Measurements from ENCODE around the gene FOXP4.
A peak's percentile ranks its signal among the peaks of the same experiment; 100 is the strongest.

Gene FOXP4, protein sequence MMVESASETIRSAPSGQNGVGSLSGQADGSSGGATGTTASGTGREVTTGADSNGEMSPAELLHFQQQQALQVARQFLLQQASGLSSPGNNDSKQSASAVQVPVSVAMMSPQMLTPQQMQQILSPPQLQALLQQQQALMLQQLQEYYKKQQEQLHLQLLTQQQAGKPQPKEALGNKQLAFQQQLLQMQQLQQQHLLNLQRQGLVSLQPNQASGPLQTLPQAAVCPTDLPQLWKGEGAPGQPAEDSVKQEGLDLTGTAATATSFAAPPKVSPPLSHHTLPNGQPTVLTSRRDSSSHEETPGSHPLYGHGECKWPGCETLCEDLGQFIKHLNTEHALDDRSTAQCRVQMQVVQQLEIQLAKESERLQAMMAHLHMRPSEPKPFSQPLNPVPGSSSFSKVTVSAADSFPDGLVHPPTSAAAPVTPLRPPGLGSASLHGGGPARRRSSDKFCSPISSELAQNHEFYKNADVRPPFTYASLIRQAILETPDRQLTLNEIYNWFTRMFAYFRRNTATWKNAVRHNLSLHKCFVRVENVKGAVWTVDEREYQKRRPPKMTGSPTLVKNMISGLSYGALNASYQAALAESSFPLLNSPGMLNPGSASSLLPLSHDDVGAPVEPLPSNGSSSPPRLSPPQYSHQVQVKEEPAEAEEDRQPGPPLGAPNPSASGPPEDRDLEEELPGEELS

DNA sequence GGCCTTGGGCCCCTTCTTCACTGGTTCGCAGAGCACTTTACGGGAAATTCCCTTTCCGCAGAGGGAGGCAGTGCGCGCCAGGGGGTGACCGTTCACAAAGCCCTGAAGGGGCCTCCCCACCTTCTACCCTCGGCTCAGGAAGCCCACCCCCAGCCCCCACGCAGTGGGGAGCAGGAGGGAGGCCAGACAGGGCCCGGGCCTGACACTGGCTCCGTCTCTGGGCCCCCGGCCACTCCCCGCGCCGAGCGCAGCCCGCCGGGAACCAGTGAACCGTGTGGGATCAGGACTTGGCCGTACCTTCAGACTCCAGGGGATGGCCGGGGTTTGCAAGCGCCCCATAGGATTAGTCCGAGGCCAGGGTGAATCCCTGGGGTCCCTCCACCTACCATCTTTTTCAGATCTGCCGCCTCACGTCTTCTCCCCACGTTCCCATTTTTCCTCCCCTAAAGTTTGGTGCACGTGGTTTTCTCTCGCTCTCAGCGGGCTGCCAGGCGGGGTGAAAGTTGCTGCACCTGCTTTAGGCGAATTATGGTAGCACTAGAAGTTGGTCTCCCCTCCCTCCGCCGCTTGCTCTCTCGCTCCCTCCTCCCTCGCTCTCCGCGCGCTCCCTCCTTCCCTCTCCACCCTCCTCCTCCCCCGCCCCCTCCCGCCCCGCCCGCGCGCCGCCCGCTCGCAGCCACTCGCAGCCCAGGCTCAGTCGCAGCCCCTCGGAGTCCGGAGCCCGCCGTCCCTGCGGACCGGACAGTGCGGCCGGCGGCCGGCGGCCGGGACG lies at the start of gene FOXP4:
FOXP4 (plus strand) TSS at position 679 of the 772 bp plus-strand sequence. CDS start 19,380 bp downstream, outside the sequence.
- DNase-seq = peak; percentile 93

DNA sequence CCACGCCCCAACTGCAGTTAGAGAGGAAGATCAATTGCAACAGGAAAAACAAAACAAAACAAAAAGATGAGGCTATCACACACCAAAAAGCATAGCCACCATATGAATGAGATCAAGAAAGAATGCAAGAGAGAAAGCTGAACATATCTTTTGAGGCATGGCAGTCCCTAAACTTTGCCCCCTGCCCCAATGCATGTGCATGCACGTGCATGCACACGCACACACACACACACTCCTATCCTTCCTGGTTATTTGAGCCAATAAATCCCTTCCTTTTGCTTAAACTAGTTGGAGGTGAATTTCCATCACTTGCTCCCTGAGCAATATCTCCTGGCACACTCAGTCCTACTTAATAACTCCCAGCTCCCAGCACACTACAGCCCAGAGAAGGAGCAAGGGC lies 48.6 kb upstream of the FOXP4 start:
- no peak for DNase-seq

GRCh38 chr6:41497994-41498393 lies 48.2 kb upstream of the FOXP4 start:
- DNase-seq = no peak

- DNase-seq = no peak
These were observed 47.1 kb upstream of the FOXP4 start for GRCh38 chr6:41498968-41499599.

DNA sequence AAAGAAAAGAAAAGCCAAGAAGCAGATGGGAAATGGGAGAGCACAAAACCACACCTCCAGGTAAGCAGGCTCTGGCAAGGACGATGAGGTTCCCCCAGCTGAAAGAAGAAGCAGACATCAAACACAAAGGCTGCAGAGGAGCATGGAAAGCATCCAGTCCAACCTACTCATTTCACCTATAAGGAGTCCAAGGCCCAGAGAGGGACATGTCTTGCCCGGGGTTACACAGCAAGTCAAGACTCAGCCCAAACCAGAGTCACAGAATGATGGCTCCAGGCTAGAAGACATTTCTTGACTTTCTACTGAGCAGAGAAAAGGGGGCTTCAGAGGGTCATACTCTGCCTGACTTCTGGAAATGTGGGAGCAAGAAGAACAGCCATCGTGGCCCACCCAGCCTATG lies 45.6 kb upstream of the FOXP4 start:
- DNase-seq = no peak

DNA sequence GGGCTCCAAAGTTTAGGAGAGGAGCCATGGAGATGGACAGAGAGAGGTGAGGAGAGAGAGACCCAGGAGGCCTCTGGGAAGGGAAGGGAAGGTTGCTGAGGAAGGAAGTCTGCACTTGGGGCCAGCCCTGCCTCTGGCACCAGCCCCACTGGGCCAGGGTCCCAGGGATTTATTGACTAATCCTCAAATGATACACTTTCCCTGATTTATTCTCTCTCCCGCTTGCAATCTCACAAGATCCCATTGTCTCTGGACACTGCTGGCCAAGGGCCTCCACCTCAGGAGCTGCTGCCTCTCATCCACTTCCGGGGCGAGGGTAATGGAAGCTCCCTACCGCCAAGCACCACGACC lies 43.6 kb upstream of the FOXP4 start:
- DNase-seq = no peak

- DNase-seq = no peak
These were observed 43.1 kb upstream of the FOXP4 start for GRCh38 chr6:41502917-41503671.

- DNase-seq = no peak
These were observed 42.2 kb upstream of the FOXP4 start for GRCh38 chr6:41503827-41504465.

GRCh38 chr6:41504466-41505121 lies 41.6 kb upstream of the FOXP4 start:
- DNase-seq = no peak

DNA sequence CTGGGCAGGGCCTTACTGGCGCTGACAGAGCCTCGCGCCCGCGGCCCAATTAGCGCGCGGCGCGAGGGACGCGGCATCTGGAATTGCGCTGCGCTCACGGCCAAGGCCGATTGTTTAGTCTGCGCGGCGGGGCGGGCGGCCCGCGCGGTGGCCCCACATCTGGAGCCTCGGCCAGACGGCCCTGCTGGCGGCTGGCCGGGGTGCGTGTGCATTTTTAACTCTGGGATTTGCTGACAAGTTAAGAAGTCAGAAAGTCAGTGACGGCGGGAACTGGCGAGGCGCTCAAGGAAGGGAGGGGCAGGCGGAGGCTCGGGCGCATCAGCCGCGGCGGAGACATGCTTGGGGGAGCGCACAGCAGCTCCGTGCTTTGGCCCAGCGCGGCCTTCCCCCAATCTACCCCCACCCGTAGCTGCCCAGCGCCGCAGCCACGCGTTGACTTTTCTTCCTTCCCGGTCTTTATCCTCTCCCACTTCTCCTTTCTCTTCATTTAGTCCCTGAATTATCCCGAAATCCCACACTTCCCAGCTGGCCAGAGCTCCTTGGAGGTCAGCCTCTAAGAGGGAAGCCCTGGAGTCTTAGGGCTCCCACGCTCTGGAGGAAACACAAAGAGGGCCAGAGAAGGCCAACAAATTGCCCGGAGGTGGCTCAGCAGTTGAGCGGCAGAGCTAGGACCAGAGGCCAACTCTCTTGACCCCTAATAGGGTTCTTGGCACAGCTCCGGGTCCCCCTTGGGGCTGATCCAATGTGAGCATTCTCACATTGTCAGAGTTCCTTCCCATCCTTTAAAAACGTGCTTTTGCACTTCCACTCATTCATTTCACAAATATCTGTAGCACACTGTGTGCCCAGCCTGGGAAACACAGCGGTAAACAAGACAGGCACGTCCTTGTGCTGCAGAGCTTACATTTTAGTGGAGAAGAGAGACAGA lies 40.8 kb upstream of the FOXP4 start:
- no peak for DNase-seq

- DNase-seq = no peak
These were observed 37.7 kb upstream of the FOXP4 start for GRCh38 chr6:41508479-41508878.

- no peak for DNase-seq
These were observed 36.6 kb upstream of the FOXP4 start for GRCh38 chr6:41509580-41509979.

DNA sequence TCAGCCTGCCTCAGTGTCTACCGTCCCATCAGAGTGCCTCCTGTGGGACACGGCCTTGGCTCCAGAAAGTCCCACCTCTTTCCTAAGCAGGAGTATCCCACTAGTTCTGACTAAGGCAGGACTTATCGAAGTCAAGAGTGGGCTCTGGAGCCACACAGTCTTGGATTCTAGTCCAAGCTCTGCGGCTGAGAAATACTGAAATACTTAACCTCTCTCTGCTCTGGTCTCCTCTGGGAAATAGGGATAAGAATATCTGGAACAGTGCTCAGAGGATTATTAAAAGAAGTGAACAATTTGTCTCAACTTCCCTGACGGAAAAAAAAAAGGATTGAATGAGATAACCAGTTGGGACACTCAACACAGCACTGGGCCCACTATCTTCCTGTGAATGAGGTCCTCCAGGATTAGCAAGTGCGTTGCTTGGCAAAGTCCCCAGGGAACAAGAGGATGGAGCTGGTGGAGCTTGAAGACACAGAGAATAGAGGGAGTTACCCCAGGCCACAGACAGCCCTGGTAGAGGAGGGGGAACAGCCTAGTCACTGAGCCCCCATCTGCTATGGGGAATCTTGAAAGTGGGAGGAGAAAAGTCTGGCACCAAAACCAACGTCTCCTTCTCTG lies 34.6 kb upstream of the FOXP4 start:
- DNase-seq = no peak

DNA sequence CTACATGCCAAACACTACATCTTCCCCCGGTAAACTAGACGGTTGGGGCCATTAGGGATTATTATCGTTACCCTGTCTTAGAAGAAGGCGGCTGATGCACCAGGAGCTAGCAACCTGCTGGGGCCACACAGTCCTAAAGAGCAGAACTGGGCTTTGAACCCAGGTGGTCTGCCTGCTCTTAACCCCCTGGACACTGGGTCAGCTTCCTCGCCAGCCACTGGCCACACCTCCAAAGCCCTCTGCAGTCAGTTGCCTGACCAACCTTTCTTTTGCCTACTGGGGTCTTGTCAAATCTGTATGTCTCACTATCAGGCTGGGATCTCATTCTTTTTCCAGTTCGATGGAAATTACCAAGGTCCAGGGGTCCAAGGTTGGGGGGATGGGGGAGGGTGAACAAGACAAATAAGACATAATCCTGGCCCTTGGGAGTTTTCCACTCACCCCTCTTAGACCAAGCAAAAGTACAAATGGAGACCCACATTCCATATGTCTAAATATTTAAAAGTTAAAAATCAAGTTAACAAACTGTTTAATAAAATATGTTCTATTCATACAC lies 34.0 kb upstream of the FOXP4 start:
- no peak for DNase-seq

DNA sequence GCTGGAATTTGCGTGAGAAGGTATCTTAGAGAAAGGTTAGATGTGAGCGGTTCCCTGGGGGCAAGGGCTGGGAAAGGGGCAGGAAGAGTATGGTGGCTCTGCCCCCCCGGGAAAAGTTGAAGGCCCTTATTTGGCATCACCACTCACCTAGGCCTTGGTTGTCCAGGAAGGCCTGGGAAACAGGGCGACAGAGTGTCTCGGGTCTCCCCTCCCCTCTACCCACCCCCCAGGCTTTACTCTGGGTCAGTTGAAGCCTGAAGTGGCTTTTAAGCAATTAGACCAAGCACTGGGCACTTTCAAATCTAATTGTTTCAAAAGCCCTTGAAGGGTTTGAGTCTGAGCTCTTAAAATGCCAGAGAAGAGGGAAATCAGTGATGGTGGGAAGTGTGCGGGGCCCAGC lies 30.2 kb upstream of the FOXP4 start:
- DNase-seq = no peak

DNA sequence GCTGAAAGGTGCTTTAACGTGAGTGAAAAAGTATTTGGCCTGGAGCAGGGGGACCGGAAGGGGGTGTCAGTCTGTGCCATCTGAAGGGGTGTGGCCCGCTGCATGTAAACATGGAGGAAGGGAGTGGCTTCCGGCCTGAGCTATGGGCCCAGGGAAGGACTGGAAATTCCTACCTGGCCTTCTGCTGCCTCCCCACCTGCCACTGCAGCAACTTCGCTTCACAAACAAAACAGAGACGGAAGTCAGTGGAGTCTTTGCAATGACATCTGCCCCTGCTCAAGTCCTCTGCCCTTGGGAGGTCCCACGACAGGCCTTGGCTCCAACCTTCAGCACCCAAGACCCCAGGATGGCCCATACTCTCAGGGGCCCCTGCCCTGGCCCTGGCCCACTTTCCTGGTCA lies 28.1 kb upstream of the FOXP4 start:
- no peak for DNase-seq

DNA sequence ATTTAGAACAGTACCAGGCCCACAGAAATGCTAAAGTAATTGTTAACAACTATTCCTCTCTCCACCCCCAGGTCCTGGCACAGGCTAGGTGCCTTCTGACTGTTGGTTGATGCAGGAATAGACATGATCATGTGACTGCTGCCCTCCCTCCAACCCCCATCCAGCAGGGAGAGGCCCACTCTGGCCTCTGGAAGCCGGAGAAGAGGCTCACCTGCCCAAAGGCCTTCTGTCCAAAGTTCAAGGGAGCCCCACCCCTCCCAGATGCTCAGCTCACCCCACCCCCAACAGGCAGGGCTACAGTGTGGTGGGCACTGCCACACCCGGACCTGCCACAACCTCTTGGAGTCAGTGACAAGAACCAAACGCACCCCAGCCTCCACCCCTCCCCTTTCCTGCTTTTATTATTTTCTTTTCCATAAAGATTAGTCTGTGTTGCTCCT lies 26.9 kb upstream of the FOXP4 start:
- no peak for DNase-seq

- no peak for DNase-seq
These were observed 26.2 kb upstream of the FOXP4 start for GRCh38 chr6:41519745-41520699.
